Measurements from ENCODE around the gene ZFHX2. TPM values are rescaled to one million over a fixed set of nuclear protein-coding genes. Genes with fewer than 3 reads are reported as not detected.
A peak's percentile ranks its signal among the peaks of the same experiment; 100 is the strongest.

The ZFHX2 gene
- total and polyA plus RNA-seq, 2 of the 13 experiments (the other 11 are each of a cell fraction or from before 2014, with no cell fraction given): 0.17 to 0.44 TPM

- TF ChIP-seq THRA (CRISPR knock-in tag; IDR thresholded peaks at IDR 0.05; ENCODE audit: borderline replicate concordance) (peak; percentile 18; the same call in 1 of the 2 replicates), MIER2 (CRISPR knock-in tag; IDR thresholded peaks at IDR 0.05) (peak; percentile 53; the same call in 1 of the 2 replicates), MEIS1 (CRISPR knock-in tag; IDR thresholded peaks at IDR 0.05; ENCODE audit: borderline replicate concordance) (peak; percentile 95), RFX5 (IDR thresholded peaks at IDR 0.05; ENCODE audit: low read depth, low read length) (no peak), NFIB (CRISPR knock-in tag; IDR thresholded peaks at IDR 0.05; ENCODE audit: borderline replicate concordance) (no peak), MTA3 (CRISPR knock-in tag; IDR thresholded peaks at IDR 0.05) (no peak), ZNF816 (CRISPR knock-in tag; IDR thresholded peaks at IDR 0.05; ENCODE audit: borderline replicate concordance) (no peak), LBX2 (CRISPR knock-in tag; IDR thresholded peaks at IDR 0.05; ENCODE audit: borderline replicate concordance) (peak; percentile 92; the same call in 1 of the 2 replicates), ZNF354B (CRISPR knock-in tag; IDR thresholded peaks at IDR 0.05) (0 out of 2 replicates have a peak, but pooled peaks have one; percentile 75), HOMEZ (CRISPR knock-in tag; IDR thresholded peaks at IDR 0.05; ENCODE audit: low read depth) (peak; percentile 85), YY1 (IDR thresholded peaks at IDR 0.05; ENCODE audit: insufficient read depth, insufficient replicate concordance, low read depth, low read length) (peak; percentile 64), GATAD2A (CRISPR knock-in tag; IDR thresholded peaks at IDR 0.05) (no peak; the same call in none of the 2 replicates), ZNF44 (CRISPR knock-in tag; IDR thresholded peaks at IDR 0.05) (no peak; the same call in 1 of the 2 replicates), DBP (CRISPR knock-in tag; IDR thresholded peaks at IDR 0.05; ENCODE audit: not compliant biosample characterization) (peak; percentile 56), ZNF740 (CRISPR knock-in tag; IDR thresholded peaks at IDR 0.05) (no peak; the same call in none of the 2 replicates), BCL3 (CRISPR knock-in tag; IDR thresholded peaks at IDR 0.05) (peak; percentile 77; the same call in 1 of the 2 replicates), ZMYM2 (CRISPR knock-in tag; IDR thresholded peaks at IDR 0.05) (no peak)
These were observed 15.8 kb upstream of the ZFHX2 start, which contains the start of gene AP1G2 (continued) for GRCh38 chr14:23567186-23568020.

All from HepG2 (cell line).